Fibroblast of gingiva (primary cell): Measurements from ENCODE around the gene BTG4.

Experiments used
- DNase-seq: peaks from one replicate; pipeline ENCODE4 v3.0.0-alpha.2; 2011; ENCODE audit warnings: low read depth

The BTG4 gene

GRCh38 chr11:111537336-111537860 is 25.2 kb upstream of the BTG4 start:
- no peak for DNase-seq

GRCh38 chr11:111535281-111535680 is 23.1 kb upstream of the BTG4 start:
- no peak for DNase-seq

GRCh38 chr11:111532365-111532709 is 20.2 kb upstream of the BTG4 start:
- DNase-seq, result no peak

DNA sequence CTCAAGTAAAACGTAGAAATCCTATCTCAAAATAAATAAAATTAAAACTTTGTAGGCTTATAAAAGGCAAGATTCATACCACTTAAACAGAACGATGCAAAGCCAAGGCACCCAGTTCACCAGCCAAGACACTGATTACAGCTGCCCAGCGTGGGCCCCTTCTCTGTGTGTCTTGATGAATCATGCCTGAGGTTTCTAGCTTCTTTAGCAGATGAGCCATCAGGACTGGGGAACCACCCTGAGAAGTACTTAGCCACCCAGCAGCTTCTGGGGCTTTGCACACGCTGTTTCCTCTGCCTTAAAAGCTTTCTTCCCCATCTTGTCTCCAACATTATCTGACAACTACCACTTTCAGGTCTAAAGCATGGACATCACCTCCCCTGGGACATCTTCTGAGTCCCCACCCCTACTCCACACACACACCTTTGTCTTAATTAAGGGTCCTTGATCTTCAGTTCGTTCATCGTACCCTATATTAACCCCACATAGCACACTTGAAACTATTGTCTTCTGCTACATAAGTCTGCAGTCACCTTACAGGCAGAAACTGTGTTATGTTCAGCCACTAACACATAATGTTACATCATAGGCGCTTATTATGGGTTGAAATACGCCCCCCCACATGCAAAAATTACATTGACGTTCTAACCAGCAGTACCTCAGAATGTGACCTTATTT is 19.6 kb upstream of the BTG4 start:
- peak; percentile 81 for DNase-seq

GRCh38 chr11:111531136-111531535 is 18.9 kb upstream of the BTG4 start:
- no peak for DNase-seq

GRCh38 chr11:111530091-111530490 is 17.9 kb upstream of the BTG4 start:
- no peak for DNase-seq

- no peak for DNase-seq
These were observed 16.4 kb upstream of the BTG4 start for GRCh38 chr11:111528557-111528956.

GRCh38 chr11:111527279-111527678 is 15.1 kb upstream of the BTG4 start:
- no peak for DNase-seq

DNA sequence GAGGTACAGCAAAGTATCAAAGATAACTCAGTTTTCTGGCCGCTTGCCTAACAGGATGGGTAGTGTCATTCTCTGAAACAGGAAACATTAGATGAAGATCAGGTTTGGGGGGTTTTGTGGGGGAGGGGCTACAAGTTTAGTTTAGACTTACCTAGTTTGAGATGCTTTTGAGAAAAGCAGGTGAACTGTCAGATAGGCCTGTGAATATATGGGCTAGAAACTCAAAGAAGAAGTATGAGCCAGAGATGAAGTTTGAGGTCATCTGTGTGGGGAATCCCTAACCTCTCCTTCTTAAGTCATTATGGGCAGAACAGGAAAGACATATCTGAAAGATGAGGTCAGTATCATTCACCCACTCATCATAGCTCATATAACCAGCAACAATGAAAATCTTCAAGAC is 14.3 kb upstream of the BTG4 start:
- DNase-seq, result peak; percentile 33

DNA sequence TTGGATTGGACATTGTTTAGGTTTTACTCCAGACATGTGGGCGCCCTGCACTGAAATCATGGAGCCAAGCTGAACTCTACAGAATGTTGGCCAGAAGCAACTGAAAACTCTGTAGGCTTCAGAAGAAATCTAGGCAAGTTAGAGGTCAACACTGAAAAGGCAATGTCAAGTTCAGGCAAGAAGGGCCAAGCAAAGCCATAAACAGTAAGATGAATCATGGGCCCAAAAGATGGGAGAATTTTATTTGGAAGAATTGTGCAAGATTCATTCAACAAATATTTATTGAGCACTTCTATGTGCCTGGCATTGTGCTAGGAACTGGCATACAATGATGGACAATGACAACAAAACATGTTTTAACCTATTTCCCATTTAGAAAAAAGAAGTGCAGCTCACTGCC is 13.3 kb upstream of the BTG4 start:
- DNase-seq, result no peak

DNA sequence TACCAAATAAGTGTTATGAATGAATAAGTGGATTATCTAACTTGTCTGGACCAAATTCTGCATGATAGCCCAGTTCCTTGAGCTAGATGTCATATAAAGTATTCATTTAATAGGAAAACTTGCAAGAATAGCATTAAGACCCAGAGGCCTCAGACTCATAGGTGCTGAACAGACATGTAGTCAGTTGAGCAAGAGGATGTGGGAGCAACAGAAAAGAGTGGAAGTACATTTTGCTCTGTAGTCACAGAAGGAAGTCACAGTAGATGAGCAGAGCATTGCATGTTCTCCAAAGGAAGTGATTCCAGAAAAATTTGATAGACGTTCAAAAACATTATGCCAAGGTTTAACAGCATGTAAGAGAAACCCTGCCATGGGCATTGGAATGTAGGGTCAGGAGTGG is 11.9 kb upstream of the BTG4 start:
- DNase-seq, result no peak

DNA sequence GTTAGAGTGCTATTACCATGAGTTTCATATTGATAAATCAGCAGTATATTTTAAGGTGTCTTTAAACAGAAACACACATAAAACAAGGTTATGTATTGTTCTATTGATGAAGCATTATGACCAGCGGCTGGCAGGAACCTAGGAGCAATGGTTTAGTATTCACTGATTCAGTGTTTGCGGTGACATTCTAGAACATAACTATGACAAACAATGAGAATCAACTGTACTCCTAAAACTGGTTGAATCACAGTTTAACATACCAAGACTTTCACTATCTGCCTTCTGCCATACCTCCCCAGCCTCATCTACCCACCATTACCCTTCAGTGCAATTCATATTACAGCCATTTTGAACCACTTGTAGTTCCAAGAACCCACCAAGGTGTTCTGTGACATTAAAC is 11.2 kb upstream of the BTG4 start:
- DNase-seq, result no peak

DNA sequence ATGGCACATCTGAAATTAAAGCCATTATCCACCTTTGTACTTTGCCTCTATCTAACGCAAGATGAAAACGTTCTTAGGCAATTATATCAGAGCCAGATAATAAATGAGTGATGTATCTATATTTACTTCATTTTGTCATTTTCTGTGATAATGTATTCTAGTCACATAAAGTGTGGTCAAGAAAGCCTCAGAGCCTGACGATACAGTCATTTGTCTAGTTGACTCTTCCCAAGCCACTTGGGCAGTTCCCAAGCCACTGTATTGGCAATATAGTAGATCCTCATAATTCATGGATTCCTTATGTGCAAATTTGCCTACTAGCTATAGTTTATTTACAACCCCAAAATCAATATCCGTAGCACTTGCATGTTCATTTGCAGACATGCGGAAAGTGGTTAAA is 10.2 kb upstream of the BTG4 start:
- no peak for DNase-seq

GRCh38 chr11:111521135-111521534 is 8.9 kb upstream of the BTG4 start:
- DNase-seq, result no peak

- peak; percentile 53 for DNase-seq
These were observed 8.4 kb upstream of the BTG4 start for GRCh38 chr11:111520560-111520959.

DNA sequence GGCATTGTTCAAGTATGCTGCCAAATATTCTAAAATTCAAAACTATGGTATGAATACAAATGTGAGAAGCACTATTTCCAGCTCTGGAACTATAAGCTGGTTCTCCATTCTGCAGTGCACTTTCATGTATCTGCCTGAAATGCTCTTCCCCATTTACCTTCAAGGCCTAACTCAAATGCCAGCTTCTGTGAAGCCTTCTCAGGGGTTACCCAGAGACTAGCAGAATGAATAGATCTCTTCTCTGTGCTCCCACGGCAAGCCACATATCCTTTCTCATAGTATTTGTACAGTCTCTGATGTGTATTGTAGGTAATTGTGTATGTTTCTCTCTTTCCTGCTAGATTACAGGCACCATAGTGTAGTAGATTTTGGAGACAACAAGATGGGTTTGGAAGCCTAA is 6.5 kb upstream of the BTG4 start:
- no peak for DNase-seq

- DNase-seq, result no peak
These were observed 3.4 kb upstream of the BTG4 start for GRCh38 chr11:111515591-111515990.

DNA sequence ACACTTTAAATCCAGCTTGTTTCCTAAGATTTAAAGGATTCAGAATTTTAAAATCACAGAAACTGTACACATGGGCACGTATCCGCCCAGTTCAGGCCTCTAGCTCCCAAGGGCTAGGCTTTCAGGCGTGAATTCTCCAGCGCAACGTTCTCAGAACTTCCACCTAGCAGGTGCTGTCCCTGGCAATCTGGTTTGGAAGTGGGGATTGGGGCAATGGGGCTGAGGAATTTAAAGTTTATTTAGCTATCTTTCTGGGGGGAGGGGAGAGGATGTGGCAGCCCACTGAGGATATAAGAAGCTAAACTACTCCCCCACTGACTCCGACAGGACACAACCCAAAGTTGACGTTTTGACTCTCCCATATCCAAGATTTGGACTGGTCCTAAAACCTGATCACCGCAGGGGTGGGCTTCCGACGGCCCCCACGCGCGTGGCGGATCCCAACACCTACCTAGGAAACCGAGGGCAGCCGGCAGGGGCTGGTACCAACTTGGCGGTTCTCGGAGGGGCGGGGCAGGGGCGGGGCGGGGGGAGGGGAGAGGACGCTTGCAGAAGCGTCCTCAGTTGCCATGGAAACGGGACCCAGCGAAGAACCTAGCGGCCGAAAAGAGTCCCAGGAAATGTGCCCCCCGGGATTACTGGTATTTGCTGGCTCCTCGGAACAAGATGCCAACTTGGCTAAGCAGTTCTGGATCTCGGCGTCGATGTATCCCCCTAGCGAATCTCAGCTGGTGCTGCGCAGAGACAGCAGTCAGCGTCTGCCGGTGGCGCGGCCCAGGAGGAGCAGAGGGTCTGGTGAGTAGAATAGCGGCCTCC is 2.2 kb upstream of the BTG4 start, which contains the start of gene HOATZ:
Gene HOATZ, plus strand, starts transcription at position 563 of the 816 bp plus-strand sequence. Its CDS starts 7 bp downstream, at position 570.
- peak; percentile 25 for DNase-seq

DNA sequence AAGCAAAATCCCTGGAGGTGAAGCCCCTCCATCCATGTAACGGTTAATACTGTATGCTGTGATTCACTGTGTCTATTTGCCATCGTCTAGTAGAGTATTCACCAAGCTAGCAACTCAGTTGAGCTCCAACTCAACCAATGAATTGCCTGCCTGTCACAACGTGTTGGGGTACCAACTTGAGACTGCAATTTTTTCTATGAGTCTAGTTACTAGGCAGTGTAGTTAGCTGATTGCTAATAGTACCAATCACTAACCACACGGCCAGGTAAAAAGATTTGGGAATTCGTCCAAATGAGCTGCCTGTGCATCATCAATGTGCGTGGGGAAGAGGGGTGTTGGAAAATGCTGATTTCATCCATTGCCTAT is 1.0 kb upstream of the BTG4 start:
- DNase-seq, result no peak

DNA sequence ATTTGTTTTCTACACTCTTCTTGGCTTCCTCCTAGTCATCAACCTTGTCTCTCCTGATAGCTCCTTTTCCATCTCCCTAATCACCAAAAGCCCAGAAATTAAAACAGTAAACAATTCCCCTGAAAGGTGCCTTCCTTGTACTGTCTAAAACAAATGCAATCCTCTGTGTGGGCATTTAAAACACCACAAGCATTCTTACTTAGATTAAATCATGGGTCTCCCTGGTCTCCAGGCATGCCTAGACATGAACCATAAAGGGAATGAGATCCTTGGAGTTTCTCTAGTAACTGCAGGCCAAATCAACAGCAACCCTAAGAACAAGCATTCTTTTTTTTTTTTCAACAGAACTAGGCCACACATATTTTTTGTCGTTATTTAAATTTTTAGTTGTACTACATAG is 1.9 kb downstream of the BTG4 start:
- no peak for DNase-seq

- no peak for DNase-seq
These were observed 9.6 kb downstream of the BTG4 start for GRCh38 chr11:111502611-111503010.

- DNase-seq, result no peak
These were observed 11.7 kb downstream of the BTG4 start for GRCh38 chr11:111500481-111500880.

GRCh38 chr11:111499483-111499882 is 12.7 kb downstream of the BTG4 start:
- DNase-seq, result no peak

- DNase-seq, result no peak
These were observed 18.1 kb downstream of the BTG4 start for GRCh38 chr11:111494040-111494439.
